Measurements from ENCODE around the gene RPL31.

RPL31 gene

GRCh38 chr2:100991404-100991773 lies 10.7 kb upstream of the RPL31 start:
- Histone ChIP-seq H3K4me3 (replicated peaks; ENCODE audit: insufficient read depth, low read length) (no peak overlapping the region), H3K27ac (replicated peaks) (no peak overlapping the region), H3K27me3 (ENCODE audit: insufficient read depth, poor library complexity, severe bottlenecking) (no peaks in the 10 kb centered on the region)
- no peak for DNase-seq (ENCODE audit: low read depth in 1 of 2, low spot score in 1 of 2)
- TF ChIP-seq, protein P1, sequence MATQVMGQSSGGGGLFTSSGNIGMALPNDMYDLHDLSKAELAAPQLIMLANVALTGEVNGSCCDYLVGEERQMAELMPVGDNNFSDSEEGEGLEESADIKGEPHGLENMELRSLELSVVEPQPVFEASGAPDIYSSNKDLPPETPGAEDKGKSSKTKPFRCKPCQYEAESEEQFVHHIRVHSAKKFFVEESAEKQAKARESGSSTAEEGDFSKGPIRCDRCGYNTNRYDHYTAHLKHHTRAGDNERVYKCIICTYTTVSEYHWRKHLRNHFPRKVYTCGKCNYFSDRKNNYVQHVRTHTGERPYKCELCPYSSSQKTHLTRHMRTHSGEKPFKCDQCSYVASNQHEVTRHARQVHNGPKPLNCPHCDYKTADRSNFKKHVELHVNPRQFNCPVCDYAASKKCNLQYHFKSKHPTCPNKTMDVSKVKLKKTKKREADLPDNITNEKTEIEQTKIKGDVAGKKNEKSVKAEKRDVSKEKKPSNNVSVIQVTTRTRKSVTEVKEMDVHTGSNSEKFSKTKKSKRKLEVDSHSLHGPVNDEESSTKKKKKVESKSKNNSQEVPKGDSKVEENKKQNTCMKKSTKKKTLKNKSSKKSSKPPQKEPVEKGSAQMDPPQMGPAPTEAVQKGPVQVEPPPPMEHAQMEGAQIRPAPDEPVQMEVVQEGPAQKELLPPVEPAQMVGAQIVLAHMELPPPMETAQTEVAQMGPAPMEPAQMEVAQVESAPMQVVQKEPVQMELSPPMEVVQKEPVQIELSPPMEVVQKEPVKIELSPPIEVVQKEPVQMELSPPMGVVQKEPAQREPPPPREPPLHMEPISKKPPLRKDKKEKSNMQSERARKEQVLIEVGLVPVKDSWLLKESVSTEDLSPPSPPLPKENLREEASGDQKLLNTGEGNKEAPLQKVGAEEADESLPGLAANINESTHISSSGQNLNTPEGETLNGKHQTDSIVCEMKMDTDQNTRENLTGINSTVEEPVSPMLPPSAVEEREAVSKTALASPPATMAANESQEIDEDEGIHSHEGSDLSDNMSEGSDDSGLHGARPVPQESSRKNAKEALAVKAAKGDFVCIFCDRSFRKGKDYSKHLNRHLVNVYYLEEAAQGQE (IDR thresholded peaks at IDR 0.05; ENCODE audit: insufficient replicate concordance, low read depth): no peak
- TF ChIP-seq GABPA (IDR thresholded peaks at IDR 0.05; ENCODE audit: low read depth): no peak
- no peak for TF ChIP-seq SPI1 (IDR thresholded peaks at IDR 0.05; ENCODE audit: borderline replicate concordance, low read depth)
- TF ChIP-seq POLR2AphosphoS5 (IDR thresholded peaks at IDR 0.05; ENCODE audit: low read depth): no peak
- TF ChIP-seq, protein P2, sequence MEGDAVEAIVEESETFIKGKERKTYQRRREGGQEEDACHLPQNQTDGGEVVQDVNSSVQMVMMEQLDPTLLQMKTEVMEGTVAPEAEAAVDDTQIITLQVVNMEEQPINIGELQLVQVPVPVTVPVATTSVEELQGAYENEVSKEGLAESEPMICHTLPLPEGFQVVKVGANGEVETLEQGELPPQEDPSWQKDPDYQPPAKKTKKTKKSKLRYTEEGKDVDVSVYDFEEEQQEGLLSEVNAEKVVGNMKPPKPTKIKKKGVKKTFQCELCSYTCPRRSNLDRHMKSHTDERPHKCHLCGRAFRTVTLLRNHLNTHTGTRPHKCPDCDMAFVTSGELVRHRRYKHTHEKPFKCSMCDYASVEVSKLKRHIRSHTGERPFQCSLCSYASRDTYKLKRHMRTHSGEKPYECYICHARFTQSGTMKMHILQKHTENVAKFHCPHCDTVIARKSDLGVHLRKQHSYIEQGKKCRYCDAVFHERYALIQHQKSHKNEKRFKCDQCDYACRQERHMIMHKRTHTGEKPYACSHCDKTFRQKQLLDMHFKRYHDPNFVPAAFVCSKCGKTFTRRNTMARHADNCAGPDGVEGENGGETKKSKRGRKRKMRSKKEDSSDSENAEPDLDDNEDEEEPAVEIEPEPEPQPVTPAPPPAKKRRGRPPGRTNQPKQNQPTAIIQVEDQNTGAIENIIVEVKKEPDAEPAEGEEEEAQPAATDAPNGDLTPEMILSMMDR (IDR thresholded peaks at IDR 0.05; ENCODE audit: insufficient read depth, low read length): no peak

DNA sequence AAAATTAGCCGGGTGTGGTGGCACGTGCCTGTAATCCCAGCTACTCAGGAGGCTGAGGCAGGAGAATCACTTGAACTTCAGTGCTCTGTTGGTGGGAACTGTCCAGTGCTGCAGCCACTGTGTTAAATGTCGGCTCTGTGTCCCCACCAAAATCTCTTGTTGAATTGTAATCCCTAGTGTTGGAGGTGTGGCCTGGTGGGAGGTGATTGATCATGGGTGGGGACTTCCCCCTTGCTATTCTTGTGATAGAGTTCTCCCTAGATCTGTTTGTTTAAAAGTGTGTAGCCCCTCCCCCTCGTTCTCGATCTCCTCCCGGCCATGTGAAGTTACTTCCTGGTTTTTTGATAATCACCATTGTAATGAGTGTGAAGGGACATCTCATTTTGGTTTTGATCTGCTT lies 9.8 kb upstream of the RPL31 start:
- no peak for TF ChIP-seq GABPA (IDR thresholded peaks at IDR 0.05; ENCODE audit: low read depth)
- TF ChIP-seq, protein P1 (IDR thresholded peaks at IDR 0.05; ENCODE audit: insufficient replicate concordance, low read depth): peak; percentile 85
- Histone ChIP-seq H3K27ac (replicated peaks) (no peak overlapping the region), H3K27me3 (ENCODE audit: insufficient read depth, poor library complexity, severe bottlenecking) (no peaks in the 10 kb centered on the region), H3K4me3 (replicated peaks; ENCODE audit: insufficient read depth, low read length) (no peak overlapping the region)
- peak; percentile 13 to 40 for DNase-seq (ENCODE audit: low read depth in 1 of 2, low spot score in 1 of 2)

GRCh38 chr2:100993294-100993693 lies 8.8 kb upstream of the RPL31 start:
- Histone ChIP-seq H3K27ac (replicated peaks) (no peak overlapping the region), H3K27me3 (ENCODE audit: insufficient read depth, poor library complexity, severe bottlenecking) (no peaks in the 10 kb centered on the region), H3K4me3 (replicated peaks; ENCODE audit: insufficient read depth, low read length) (no peak overlapping the region)
- DNase-seq (ENCODE audit: low read depth in 1 of 2, low spot score in 1 of 2): no peak
- TF ChIP-seq, protein P1 (IDR thresholded peaks at IDR 0.05; ENCODE audit: insufficient replicate concordance, low read depth): no peak
- TF ChIP-seq, protein P2 (IDR thresholded peaks at IDR 0.05; ENCODE audit: insufficient read depth, low read length): no peak
- TF ChIP-seq SPI1 (IDR thresholded peaks at IDR 0.05; ENCODE audit: borderline replicate concordance, low read depth): no peak
- no peak for TF ChIP-seq GABPA (IDR thresholded peaks at IDR 0.05; ENCODE audit: low read depth)
- no peak for TF ChIP-seq POLR2AphosphoS5 (IDR thresholded peaks at IDR 0.05; ENCODE audit: low read depth)
